HepG2 (cell line): ENCODE results near the gene UGP2. TPM values are rescaled to one million over a fixed set of nuclear protein-coding genes. Genes with fewer than 3 reads are reported as not detected.

Experiments used
- KAT8 ChIP-seq: IDR thresholded peaks from 2 replicates; pipeline ENCODE4 v1.6.1; 2016; ENCODE audit warnings: missing genetic modification reagents, missing compliant biosample characterization
- SIN3B ChIP-seq: fragments of 150-350 bp; IDR thresholded peaks from 2 replicates; pipeline ENCODE4 v1.6.1; 2014; ENCODE audit warnings: low read length
- SRSF1 ChIP-seq: fragments of 200-400 bp; formaldehyde crosslinking; optimal IDR thresholded peaks from 2 replicates; pipeline ENCODE3; 2017; ENCODE audit warnings: mild to moderate bottlenecking, low read depth, low read length, moderate library complexity
- ZNF10 ChIP-seq: sonication (generic); formaldehyde crosslinking; IDR thresholded peaks from 2 replicates; pipeline ENCODE4 v1.4.0; 2020; ENCODE audit warnings: mild to moderate bottlenecking, low read depth, missing genetic modification reagents, borderline replicate concordance
- ZNF567 ChIP-seq: sonication (generic); formaldehyde crosslinking; IDR thresholded peaks from 2 replicates; pipeline ENCODE4 v1.8.1; 2023; ENCODE audit warnings: mild to moderate bottlenecking, missing genetic modification reagents, borderline replicate concordance
- ZNF619 ChIP-seq: sonication (generic); formaldehyde crosslinking; IDR thresholded peaks from 2 replicates; pipeline ENCODE4 v1.4.0; 2020; ENCODE audit warnings: mild to moderate bottlenecking, missing genetic modification reagents
- polyA plus RNA-seq, 8 experiments: library from polyadenylated mRNA; depleted of rRNA in 3 of 8; stranded (reverse) in 7 of 8; unstranded in 1 of 8; fragments of >200 nt; fragmentation: Illumina TruSeq in 4 of 8; extraction: Trizol in 4 of 8; gene quantifications; 2 replicates each; pipeline versions ENCODE4 v1.2.1 to v1.2.3, GENCODE V29; 2011 to 2016; ENCODE audit warnings: low read depth in 4 of 8, missing spikeins in 1 of 8, mixed read lengths in 1 of 8; ENCODE audit not compliant: insufficient read depth in 1 of 8
- total RNA-seq, 5 experiments: library from RNA; depleted of rRNA; stranded (reverse); fragments of >200 nt; fragmentation: Illumina TruSeq; extraction: Trizol; gene quantifications; 2 replicates each; pipeline ENCODE4 v1.2.3, GENCODE V29; 2016; ENCODE audit warnings: low read depth in 1 of 5
- TF ChIP-seq, protein P1 (sequence below): sonication (generic); formaldehyde crosslinking; IDR thresholded peaks from 2 replicates; pipeline ENCODE4 v1.4.0; 2020; ENCODE audit warnings: missing genetic modification reagents
- TF ChIP-seq, protein P2 (sequence below): sonication (generic); formaldehyde crosslinking; IDR thresholded peaks from 2 replicates; pipeline ENCODE4 v1.5.1; 2020; ENCODE audit warnings: mild to moderate bottlenecking, missing genetic modification reagents, borderline replicate concordance
- TF ChIP-seq, protein P3 (sequence below): sonication (generic); formaldehyde crosslinking; IDR thresholded peaks from 2 replicates; pipeline ENCODE4 v1.9.0; 2021; ENCODE audit warnings: missing genetic modification reagents, borderline replicate concordance
- TF ChIP-seq, protein P4 (sequence below): sonication (generic); formaldehyde crosslinking; IDR thresholded peaks from 2 replicates; pipeline ENCODE4 v1.9.0; 2021; ENCODE audit warnings: mild to moderate bottlenecking, missing genetic modification reagents

UGP2 gene
- total and polyA plus RNA-seq, 2 of the 13 experiments (the other 11 are each of a cell fraction or from before 2014, with no cell fraction given) = 96.0 to 134 TPM

DNA sequence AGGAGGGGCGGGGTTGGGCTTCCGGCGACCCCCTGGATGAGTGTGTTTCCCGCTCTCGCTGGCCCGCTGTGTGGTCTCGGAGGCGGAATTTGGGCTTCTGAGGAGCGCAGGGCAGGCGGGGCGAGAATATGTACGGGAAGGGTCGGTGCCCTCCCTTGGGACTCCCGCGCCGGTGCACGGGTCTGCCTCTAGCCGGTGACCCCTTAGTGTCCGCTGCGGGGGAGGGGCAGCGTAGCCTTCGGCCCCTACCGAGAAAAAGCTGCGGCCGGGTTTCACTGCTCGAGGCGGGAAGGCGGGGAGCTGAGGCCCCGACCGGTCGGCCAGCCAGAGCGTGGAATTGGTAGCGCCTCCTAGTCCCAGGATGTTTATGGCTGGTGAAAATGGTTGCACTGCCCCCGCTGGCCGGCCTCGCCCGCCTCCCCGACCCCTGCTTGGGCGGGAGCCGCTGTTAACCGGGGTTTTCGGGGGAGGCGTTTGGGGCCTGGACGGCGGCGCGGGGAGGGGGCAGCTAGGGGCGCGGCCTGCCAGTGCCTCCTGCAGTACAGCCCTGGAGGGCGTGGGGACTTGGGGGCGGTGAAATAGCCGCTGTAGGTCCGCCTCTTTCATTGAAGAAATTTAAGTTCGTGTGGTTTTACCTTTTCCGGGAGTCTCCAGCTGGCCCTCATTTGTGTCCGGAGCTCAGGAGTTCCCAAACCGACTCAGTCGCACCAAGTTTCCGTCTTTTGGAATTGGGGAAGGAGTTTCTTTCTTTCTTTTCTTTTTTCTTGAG, at the start of gene UGP2 (continued):
- TF ChIP-seq, protein P1, sequence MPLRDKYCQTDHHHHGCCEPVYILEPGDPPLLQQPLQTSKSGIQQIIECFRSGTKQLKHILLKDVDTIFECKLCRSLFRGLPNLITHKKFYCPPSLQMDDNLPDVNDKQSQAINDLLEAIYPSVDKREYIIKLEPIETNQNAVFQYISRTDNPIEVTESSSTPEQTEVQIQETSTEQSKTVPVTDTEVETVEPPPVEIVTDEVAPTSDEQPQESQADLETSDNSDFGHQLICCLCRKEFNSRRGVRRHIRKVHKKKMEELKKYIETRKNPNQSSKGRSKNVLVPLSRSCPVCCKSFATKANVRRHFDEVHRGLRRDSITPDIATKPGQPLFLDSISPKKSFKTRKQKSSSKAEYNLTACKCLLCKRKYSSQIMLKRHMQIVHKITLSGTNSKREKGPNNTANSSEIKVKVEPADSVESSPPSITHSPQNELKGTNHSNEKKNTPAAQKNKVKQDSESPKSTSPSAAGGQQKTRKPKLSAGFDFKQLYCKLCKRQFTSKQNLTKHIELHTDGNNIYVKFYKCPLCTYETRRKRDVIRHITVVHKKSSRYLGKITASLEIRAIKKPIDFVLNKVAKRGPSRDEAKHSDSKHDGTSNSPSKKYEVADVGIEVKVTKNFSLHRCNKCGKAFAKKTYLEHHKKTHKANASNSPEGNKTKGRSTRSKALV = peak; percentile 29; the same call in 1 of the 2 replicates
- TF ChIP-seq ZNF567 (CRISPR knock-in tag) (no peak; the same call in 1 of the 2 replicates), ZNF619 (no peak; the same call in 1 of the 2 replicates), SIN3B (no peak), ZNF10 (no peak), KAT8 (CRISPR knock-in tag) (peak; percentile 48; the same call in 1 of the 2 replicates), SRSF1 (peak; percentile 98)
- TF ChIP-seq, protein P2, sequence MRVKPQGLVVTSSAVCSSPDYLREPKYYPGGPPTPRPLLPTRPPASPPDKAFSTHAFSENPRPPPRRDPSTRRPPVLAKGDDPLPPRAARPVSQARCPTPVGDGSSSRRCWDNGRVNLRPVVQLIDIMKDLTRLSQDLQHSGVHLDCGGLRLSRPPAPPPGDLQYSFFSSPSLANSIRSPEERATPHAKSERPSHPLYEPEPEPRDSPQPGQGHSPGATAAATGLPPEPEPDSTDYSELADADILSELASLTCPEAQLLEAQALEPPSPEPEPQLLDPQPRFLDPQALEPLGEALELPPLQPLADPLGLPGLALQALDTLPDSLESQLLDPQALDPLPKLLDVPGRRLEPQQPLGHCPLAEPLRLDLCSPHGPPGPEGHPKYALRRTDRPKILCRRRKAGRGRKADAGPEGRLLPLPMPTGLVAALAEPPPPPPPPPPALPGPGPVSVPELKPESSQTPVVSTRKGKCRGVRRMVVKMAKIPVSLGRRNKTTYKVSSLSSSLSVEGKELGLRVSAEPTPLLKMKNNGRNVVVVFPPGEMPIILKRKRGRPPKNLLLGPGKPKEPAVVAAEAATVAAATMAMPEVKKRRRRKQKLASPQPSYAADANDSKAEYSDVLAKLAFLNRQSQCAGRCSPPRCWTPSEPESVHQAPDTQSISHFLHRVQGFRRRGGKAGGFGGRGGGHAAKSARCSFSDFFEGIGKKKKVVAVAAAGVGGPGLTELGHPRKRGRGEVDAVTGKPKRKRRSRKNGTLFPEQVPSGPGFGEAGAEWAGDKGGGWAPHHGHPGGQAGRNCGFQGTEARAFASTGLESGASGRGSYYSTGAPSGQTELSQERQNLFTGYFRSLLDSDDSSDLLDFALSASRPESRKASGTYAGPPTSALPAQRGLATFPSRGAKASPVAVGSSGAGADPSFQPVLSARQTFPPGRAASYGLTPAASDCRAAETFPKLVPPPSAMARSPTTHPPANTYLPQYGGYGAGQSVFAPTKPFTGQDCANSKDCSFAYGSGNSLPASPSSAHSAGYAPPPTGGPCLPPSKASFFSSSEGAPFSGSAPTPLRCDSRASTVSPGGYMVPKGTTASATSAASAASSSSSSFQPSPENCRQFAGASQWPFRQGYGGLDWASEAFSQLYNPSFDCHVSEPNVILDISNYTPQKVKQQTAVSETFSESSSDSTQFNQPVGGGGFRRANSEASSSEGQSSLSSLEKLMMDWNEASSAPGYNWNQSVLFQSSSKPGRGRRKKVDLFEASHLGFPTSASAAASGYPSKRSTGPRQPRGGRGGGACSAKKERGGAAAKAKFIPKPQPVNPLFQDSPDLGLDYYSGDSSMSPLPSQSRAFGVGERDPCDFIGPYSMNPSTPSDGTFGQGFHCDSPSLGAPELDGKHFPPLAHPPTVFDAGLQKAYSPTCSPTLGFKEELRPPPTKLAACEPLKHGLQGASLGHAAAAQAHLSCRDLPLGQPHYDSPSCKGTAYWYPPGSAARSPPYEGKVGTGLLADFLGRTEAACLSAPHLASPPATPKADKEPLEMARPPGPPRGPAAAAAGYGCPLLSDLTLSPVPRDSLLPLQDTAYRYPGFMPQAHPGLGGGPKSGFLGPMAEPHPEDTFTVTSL (CRISPR knock-in tag) = peak; percentile 43; the same call in 1 of the 2 replicates
- TF ChIP-seq, protein P3, sequence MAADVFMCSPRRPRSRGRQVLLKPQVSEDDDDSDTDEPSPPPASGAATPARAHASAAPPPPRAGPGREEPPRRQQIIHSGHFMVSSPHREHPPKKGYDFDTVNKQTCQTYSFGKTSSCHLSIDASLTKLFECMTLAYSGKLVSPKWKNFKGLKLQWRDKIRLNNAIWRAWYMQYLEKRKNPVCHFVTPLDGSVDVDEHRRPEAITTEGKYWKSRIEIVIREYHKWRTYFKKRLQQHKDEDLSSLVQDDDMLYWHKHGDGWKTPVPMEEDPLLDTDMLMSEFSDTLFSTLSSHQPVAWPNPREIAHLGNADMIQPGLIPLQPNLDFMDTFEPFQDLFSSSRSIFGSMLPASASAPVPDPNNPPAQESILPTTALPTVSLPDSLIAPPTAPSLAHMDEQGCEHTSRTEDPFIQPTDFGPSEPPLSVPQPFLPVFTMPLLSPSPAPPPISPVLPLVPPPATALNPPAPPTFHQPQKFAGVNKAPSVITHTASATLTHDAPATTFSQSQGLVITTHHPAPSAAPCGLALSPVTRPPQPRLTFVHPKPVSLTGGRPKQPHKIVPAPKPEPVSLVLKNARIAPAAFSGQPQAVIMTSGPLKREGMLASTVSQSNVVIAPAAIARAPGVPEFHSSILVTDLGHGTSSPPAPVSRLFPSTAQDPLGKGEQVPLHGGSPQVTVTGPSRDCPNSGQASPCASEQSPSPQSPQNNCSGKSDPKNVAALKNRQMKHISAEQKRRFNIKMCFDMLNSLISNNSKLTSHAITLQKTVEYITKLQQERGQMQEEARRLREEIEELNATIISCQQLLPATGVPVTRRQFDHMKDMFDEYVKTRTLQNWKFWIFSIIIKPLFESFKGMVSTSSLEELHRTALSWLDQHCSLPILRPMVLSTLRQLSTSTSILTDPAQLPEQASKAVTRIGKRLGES (CRISPR knock-in tag) = peak; percentile 63; the same call in 1 of the 2 replicates
- TF ChIP-seq, protein P4, sequence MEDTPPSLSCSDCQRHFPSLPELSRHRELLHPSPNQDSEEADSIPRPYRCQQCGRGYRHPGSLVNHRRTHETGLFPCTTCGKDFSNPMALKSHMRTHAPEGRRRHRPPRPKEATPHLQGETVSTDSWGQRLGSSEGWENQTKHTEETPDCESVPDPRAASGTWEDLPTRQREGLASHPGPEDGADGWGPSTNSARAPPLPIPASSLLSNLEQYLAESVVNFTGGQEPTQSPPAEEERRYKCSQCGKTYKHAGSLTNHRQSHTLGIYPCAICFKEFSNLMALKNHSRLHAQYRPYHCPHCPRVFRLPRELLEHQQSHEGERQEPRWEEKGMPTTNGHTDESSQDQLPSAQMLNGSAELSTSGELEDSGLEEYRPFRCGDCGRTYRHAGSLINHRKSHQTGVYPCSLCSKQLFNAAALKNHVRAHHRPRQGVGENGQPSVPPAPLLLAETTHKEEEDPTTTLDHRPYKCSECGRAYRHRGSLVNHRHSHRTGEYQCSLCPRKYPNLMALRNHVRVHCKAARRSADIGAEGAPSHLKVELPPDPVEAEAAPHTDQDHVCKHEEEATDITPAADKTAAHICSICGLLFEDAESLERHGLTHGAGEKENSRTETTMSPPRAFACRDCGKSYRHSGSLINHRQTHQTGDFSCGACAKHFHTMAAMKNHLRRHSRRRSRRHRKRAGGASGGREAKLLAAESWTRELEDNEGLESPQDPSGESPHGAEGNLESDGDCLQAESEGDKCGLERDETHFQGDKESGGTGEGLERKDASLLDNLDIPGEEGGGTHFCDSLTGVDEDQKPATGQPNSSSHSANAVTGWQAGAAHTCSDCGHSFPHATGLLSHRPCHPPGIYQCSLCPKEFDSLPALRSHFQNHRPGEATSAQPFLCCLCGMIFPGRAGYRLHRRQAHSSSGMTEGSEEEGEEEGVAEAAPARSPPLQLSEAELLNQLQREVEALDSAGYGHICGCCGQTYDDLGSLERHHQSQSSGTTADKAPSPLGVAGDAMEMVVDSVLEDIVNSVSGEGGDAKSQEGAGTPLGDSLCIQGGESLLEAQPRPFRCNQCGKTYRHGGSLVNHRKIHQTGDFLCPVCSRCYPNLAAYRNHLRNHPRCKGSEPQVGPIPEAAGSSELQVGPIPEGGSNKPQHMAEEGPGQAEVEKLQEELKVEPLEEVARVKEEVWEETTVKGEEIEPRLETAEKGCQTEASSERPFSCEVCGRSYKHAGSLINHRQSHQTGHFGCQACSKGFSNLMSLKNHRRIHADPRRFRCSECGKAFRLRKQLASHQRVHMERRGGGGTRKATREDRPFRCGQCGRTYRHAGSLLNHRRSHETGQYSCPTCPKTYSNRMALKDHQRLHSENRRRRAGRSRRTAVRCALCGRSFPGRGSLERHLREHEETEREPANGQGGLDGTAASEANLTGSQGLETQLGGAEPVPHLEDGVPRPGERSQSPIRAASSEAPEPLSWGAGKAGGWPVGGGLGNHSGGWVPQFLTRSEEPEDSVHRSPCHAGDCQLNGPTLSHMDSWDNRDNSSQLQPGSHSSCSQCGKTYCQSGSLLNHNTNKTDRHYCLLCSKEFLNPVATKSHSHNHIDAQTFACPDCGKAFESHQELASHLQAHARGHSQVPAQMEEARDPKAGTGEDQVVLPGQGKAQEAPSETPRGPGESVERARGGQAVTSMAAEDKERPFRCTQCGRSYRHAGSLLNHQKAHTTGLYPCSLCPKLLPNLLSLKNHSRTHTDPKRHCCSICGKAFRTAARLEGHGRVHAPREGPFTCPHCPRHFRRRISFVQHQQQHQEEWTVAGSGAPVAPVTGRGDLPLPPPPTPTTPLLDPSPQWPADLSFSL (CRISPR knock-in tag) = peak; percentile 52; the same call in 1 of the 2 replicates
